Muscle layer of duodenum (tissue), 2 donors: ENCODE measurements around the gene LAMB3.

Source experiments
- H3K27ac ChIP-seq: one replicate; pipeline ENCODE4 v1.7.0; 2013; ENCODE audit warnings: mild to moderate bottlenecking, low read length
- H3K27me3 ChIP-seq: one replicate; pipeline ENCODE4 v1.7.0; 2013; ENCODE audit warnings: low read depth, mild to moderate bottlenecking, control low read depth, low read length
- H3K36me3 ChIP-seq, 2 donors: one replicate each; pipeline ENCODE4 v1.7.0; 2013; ENCODE audit warnings: low read length in 2 of 2, control low read depth in 1 of 2, mild to moderate bottlenecking in 1 of 2; ENCODE audit not compliant: insufficient read depth in 2 of 2, control insufficient read depth in 1 of 2
- H3K4me1 ChIP-seq, 2 donors: one replicate each; pipeline ENCODE4 v1.7.0; 2013; ENCODE audit warnings: low read length in 2 of 2, mild to moderate bottlenecking in 2 of 2, control low read depth in 1 of 2, moderate library complexity in 1 of 2; ENCODE audit not compliant: insufficient read depth in 2 of 2, control insufficient read depth in 1 of 2
- H3K4me3 ChIP-seq, 2 donors: one replicate each; pipeline ENCODE4 v1.7.0; 2013; ENCODE audit warnings: low read length in 2 of 2, low read depth in 1 of 2, mild to moderate bottlenecking in 1 of 2
- H3K9me3 ChIP-seq, 2 donors: one replicate each; pipeline ENCODE4 v1.7.0; 2013; ENCODE audit warnings: low read length in 2 of 2, control low read depth in 1 of 2, mild to moderate bottlenecking in 1 of 2; ENCODE audit not compliant: control insufficient read depth in 1 of 2
- donor health status: healthy.

The LAMB3 gene

DNA sequence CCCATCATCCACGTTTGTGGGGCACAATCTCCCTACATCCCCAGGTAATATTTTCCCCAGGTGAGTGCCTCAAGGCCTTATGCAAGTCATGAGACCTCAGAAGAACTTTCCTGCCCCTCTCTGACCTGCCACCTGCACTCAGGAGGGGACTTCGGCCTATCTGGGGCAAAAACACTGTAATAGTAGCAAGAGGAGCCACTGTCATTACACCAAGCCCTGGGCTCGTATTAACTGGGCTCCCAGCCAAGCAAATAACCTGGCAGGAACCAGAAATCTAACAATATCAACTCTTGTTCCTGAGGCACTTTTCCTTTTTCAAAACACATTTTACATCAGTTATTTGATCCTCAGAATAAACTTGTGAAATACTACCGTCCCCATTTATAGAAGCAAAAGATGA lies 30.9 kb downstream of the LAMB3 start:
- Histone ChIP-seq H3K27ac (no peak overlapping the region), H3K4me1 (peaks cover 0 to 6% of the 10 kb centered on the region in 2 donors), H3K9me3 (no peaks in the 10 kb centered on the region), H3K27me3 (no peaks in the 10 kb centered on the region), H3K4me3 (no peak overlapping the region), H3K36me3 (no peaks in the 10 kb centered on the region)

- Histone ChIP-seq H3K4me1 (peaks cover 0 to 4% of the 10 kb centered on the region in 2 donors), H3K4me3 (no peak overlapping the region), H3K27me3 (no peaks in the 10 kb centered on the region), H3K27ac (no peak overlapping the region), H3K9me3 (no peaks in the 10 kb centered on the region), H3K36me3 (no peaks in the 10 kb centered on the region)
These were observed 31.7 kb downstream of the LAMB3 start for GRCh38 chr1:209620487-209620884.

DNA sequence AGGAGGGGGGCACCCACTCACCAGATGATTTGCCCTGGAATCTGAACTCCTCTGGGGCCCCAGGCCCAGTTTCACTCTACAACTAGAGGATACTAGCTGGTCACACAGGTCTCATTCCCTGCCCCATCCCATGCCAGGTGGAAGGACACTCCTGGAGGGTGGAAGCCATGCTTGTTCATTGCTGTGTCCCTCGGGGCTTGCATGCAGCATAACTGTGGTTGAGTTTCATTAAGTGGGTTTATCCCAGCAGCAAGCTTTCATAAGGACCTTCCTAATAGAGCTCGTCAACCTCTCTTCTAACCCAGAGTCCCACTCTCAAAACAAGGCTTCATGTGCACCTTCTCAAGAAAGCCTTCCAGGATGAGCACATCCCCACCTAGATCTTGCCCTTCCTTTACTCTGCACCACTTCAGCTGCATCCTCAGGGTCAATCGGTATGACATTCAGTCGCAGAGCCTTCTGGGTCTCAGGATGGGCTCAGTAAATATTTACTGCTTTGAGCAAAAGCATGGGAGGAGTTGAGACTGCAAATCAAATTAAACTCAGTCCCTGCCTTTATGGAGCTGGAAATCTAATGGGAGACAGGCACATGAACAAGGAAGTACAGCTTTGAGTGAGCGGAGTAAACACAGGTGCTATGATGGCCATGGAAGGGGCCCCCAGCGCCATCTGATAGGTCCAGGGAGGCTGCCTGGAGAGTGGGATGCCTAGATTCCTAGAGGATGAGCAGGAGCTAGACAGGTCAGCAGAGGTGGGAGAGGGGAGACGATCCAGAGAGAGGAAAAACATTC lies 32.3 kb downstream of the LAMB3 start:
- Histone ChIP-seq H3K27me3 (no peaks in the 10 kb centered on the region), H3K36me3 (no peaks in the 10 kb centered on the region), H3K27ac (no peak overlapping the region), H3K9me3 (no peaks in the 10 kb centered on the region), H3K4me3 (no peak overlapping the region), H3K4me1 (no peaks in the 10 kb centered on the region)

GRCh38 chr1:209618756-209619420 lies 33.3 kb downstream of the LAMB3 start:
- Histone ChIP-seq H3K9me3 (no peaks in the 10 kb centered on the region), H3K4me3 (no peak overlapping the region), H3K27ac (no peak overlapping the region), H3K36me3 (no peaks in the 10 kb centered on the region), H3K27me3 (no peaks in the 10 kb centered on the region), H3K4me1 (no peaks in the 10 kb centered on the region)

GRCh38 chr1:209618291-209618690 lies 33.9 kb downstream of the LAMB3 start:
- Histone ChIP-seq H3K4me3 (no peak overlapping the region), H3K36me3 (no peaks in the 10 kb centered on the region), H3K27ac (no peak overlapping the region), H3K4me1 (no peaks in the 10 kb centered on the region), H3K27me3 (no peaks in the 10 kb centered on the region), H3K9me3 (no peaks in the 10 kb centered on the region)

GRCh38 chr1:209617755-209618154 lies 34.5 kb downstream of the LAMB3 start:
- Histone ChIP-seq H3K4me1 (no peaks in the 10 kb centered on the region), H3K4me3 (no peak overlapping the region), H3K9me3 (no peaks in the 10 kb centered on the region), H3K27me3 (no peaks in the 10 kb centered on the region), H3K27ac (no peak overlapping the region), H3K36me3 (no peaks in the 10 kb centered on the region)

DNA sequence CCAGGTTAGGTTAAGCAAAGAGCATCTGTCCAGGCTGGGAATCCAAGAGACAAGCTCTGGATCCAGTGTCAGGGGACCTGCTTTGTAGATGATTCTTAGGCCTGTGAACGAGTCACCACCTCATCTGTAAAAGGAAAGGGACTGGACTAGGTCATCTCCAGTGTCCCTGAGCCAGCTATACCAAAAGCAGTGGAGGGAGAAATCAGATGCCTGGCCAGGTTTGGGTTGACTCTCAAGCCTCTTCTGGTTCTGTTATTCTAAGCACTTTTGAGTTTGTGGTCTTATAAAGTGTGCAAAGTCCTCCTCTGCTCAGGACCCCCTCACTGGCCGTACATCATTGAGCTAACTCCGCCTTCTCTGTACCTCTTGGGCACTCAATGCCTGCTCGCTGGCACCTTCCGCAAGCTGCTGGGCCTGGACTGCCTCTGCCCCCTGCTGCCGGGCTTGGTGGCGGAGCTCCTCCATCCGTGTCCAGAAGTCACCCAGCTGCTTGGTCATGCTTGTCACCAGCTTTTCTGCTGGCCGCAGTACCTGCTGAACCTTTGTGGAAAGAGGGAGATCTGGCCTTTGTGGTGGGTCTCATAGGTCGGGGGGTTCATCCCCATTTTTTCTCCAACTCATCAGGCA lies 35.1 kb downstream of the LAMB3 start:
- no peaks in the 10 kb centered on the region for H3K27me3 ChIP-seq
- no peaks in the 10 kb centered on the region for H3K9me3 ChIP-seq
- no peaks in the 10 kb centered on the region for H3K36me3 ChIP-seq
- H3K27ac ChIP-seq = no peak overlapping the region
- H3K4me1 ChIP-seq = no peaks in the 10 kb centered on the region
- H3K4me3 ChIP-seq = no peak overlapping the region

- no peak overlapping the region for H3K27ac ChIP-seq
These were observed 35.7 kb downstream of the LAMB3 start for GRCh38 chr1:209616366-209617046.

DNA sequence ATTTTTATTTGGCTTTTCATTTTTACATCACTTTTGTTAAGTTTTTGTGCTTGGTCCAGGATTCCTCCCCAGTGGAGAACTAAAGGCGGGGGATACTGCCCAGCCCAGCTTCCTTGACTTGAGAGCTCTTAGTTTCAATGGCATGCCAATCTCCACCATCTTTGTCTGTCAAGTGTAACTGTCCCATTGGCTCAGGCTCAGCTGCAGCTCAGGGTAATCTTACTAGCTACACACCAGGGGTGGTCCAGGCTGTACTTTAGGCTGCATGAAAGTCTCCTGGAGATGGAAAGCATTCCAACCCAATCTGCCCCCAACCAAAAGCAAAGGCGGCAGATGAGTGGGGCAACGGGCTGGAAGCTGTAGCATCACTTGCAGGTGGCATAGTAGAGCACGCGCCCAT lies 37.3 kb downstream of the LAMB3 start:
- Histone ChIP-seq H3K27me3 (no peaks in the 10 kb centered on the region), H3K4me1 (no peaks in the 10 kb centered on the region), H3K27ac (no peak overlapping the region), H3K36me3 (no peaks in the 10 kb centered on the region), H3K9me3 (no peaks in the 10 kb centered on the region), H3K4me3 (no peak overlapping the region)

More at GRCh38 chr1:209616366-209617046, 35.7 kb downstream of the LAMB3 start:
- Histone ChIP-seq H3K36me3 (no peaks in the 10 kb centered on the region), H3K4me1 (no peaks in the 10 kb centered on the region), H3K4me3 (no peak overlapping the region), H3K27me3 (no peaks in the 10 kb centered on the region), H3K9me3 (no peaks in the 10 kb centered on the region)

DNA sequence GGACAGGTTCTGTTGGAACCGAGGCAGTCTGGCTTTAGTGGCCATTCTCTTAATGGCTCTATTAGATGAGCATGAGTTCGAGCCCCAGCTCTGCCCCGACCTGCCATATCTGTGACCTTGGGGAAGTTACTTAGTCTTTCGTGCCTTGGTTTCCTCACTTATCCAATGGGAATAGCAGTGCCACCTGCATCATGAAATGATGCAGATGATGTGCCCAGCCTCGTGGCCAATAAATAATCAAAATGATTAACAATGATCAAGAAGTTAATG lies 38.1 kb downstream of the LAMB3 start:
- Histone ChIP-seq H3K27me3 (no peaks in the 10 kb centered on the region), H3K4me1 (no peaks in the 10 kb centered on the region), H3K27ac (no peak overlapping the region), H3K9me3 (no peaks in the 10 kb centered on the region), H3K36me3 (no peaks in the 10 kb centered on the region), H3K4me3 (no peak overlapping the region)

GRCh38 chr1:209613400-209614150 lies 38.6 kb downstream of the LAMB3 start:
- Histone ChIP-seq H3K4me1 (no peaks in the 10 kb centered on the region), H3K9me3 (no peaks in the 10 kb centered on the region), H3K4me3 (no peak overlapping the region), H3K27me3 (no peaks in the 10 kb centered on the region), H3K36me3 (no peaks in the 10 kb centered on the region), H3K27ac (no peak overlapping the region)
